Kidney (tissue), 14 donors: Measurements from ENCODE around the gene FBXO45. TPM values are rescaled to one million over a fixed set of nuclear protein-coding genes. Genes with fewer than 3 reads are reported as not detected.
"Not testable (repeated sequence)": the region's sequence is repeated elsewhere in the genome, so short reads cannot be mapped to it uniquely, and the experiment has no call there.

Experiments
- DNase-seq, 5 donors: peaks; one replicate each; pipeline ENCODE4 v3.0.0-alpha.2; 2013 to 2020
- FAIRE-seq: peaks from 2 replicates; lab custom pipeline; 2012; peaks lifted over from hg19 to GRCh38; lab: Jason Lieb, UNC
- H3K27ac ChIP-seq, 2 donors: one replicate each; pipeline ENCODE4 v1.7.0; 2013; ENCODE audit warnings: low read depth in 2 of 2, low read length in 2 of 2, inconsistent platforms in 1 of 2
- H3K27me3 ChIP-seq: one replicate; pipeline ENCODE4 v1.7.1; 2013; ENCODE audit warnings: low read length, inconsistent platforms; ENCODE audit not compliant: control insufficient read depth, insufficient read depth
- H3K36me3 ChIP-seq, 3 donors: one replicate each; pipeline versions ENCODE4 v1.7.0 to v1.7.1; 2013; ENCODE audit warnings: low read length in 3 of 3, control low read depth in 1 of 3, inconsistent platforms in 1 of 3; ENCODE audit not compliant: insufficient read depth in 3 of 3, control insufficient read depth in 2 of 3
- H3K4me1 ChIP-seq, 3 donors: one replicate each; pipeline versions ENCODE4 v1.7.0 to v1.7.1; 2013; ENCODE audit warnings: low read length in 3 of 3, inconsistent platforms in 1 of 3, low read depth in 1 of 3; ENCODE audit not compliant: control insufficient read depth in 2 of 3, insufficient read depth in 2 of 3
- H3K4me3 ChIP-seq, 3 donors: one replicate each; pipeline versions ENCODE4 v1.7.0 to v1.8.1; 2013; ENCODE audit warnings: low read length in 3 of 3, control low read depth in 1 of 3, inconsistent platforms in 1 of 3
- H3K9ac ChIP-seq, 3 donors: one replicate each; pipeline versions ENCODE4 v1.7.0 to v1.7.1; 2013; ENCODE audit warnings: low read length in 3 of 3, control low read depth in 1 of 3, inconsistent platforms in 1 of 3
- H3K9me3 ChIP-seq, 3 donors: one replicate each; pipeline versions ENCODE4 v1.7.0 to v1.7.1; 2013; ENCODE audit warnings: low read length in 3 of 3, control low read depth in 1 of 3, inconsistent platforms in 1 of 3; ENCODE audit not compliant: control insufficient read depth in 2 of 3, insufficient read depth in 1 of 3
- intact Hi-C: fragments of 100-400 bp; cut with DNase I; formaldehyde crosslinking; loops from one replicate; pipeline ENCODE4 v1.11.1; 2022
- polyA plus RNA-seq: library from polyadenylated mRNA; stranded (reverse); fragments of 350-450 nt; fragmentation: Illumina TruSeq; extraction: RNeasy Lipid Tissue Mini Kit (QIAGEN cat#74804); gene quantifications from one replicate; pipeline ENCODE4 v1.2.3, GENCODE V29; 2014; ENCODE audit warnings: low read depth, low replicate concordance; ENCODE audit not compliant: insufficient read depth
- total RNA-seq: library from RNA; stranded (reverse); fragmentation: NEBNext Ultra II Directional; extraction: Animal tissue kit (Norgen Biotek cat#: 25700); gene quantifications from one replicate; pipeline ENCODE4 v1.2.1, GENCODE V29; 2021
- TF ChIP-seq, protein P1 (sequence below): IDR thresholded peaks from 3 replicates; pipeline ENCODE4 v1.5.1; 2012; ENCODE audit warnings: mild to moderate bottlenecking, moderate library complexity, borderline replicate concordance; ENCODE audit not compliant: insufficient read depth; ENCODE audit errors: extremely low read depth
- donor health status: control.
- donor health status: control.
- donor health status: control.
- donor health status: control.
- donor health status: control.
- donor health status: DM: yes; HTN: yes; CAD: no.
- donor health status: Normal renal cell carcinoma (clear cell type).

FBXO45 gene
- total and polyA plus RNA-seq, 2 donors from 2014 or later, result 2.5 to 7.0 TPM

- Histone ChIP-seq H3K36me3 (no peaks in the 10 kb centered on the region), H3K27me3 (no peaks in the 10 kb centered on the region), H3K9me3 (peaks cover 1 to 28% (median 17%) of the 10 kb centered on the region in 3 donors), H3K9ac (no peak overlapping the region), H3K4me3 (no peak overlapping the region), H3K4me1 (no peaks in the 10 kb centered on the region), H3K27ac (no peak overlapping the region)
- intact Hi-C loops, result no loop called here
- DNase-seq (peak in 1 of 5 donors; percentile 7), FAIRE-seq (no peak)
- TF ChIP-seq, protein P1, sequence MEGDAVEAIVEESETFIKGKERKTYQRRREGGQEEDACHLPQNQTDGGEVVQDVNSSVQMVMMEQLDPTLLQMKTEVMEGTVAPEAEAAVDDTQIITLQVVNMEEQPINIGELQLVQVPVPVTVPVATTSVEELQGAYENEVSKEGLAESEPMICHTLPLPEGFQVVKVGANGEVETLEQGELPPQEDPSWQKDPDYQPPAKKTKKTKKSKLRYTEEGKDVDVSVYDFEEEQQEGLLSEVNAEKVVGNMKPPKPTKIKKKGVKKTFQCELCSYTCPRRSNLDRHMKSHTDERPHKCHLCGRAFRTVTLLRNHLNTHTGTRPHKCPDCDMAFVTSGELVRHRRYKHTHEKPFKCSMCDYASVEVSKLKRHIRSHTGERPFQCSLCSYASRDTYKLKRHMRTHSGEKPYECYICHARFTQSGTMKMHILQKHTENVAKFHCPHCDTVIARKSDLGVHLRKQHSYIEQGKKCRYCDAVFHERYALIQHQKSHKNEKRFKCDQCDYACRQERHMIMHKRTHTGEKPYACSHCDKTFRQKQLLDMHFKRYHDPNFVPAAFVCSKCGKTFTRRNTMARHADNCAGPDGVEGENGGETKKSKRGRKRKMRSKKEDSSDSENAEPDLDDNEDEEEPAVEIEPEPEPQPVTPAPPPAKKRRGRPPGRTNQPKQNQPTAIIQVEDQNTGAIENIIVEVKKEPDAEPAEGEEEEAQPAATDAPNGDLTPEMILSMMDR, result no peak
Observed at GRCh38 chr3:196519718-196520082, 48.8 kb upstream of the FBXO45 start.

- intact Hi-C loops, result not testable (repeated sequence)
Observed at GRCh38 chr3:196521291-196521690, 47.2 kb upstream of the FBXO45 start.

GRCh38 chr3:196523841-196524240 lies 44.6 kb upstream of the FBXO45 start:
- intact Hi-C loops, result no loop called here
- DNase-seq, result no peak
- Histone ChIP-seq H3K4me1 (no peaks in the 10 kb centered on the region), H3K27ac (no peak overlapping the region), H3K27me3 (no peaks in the 10 kb centered on the region), H3K4me3 (no peak overlapping the region), H3K9ac (no peak overlapping the region), H3K36me3 (no peaks in the 10 kb centered on the region), H3K9me3 (peaks cover 0 to 17% (median 13%) of the 10 kb centered on the region in 3 donors)
- FAIRE-seq, result no peak
- TF ChIP-seq, protein P1, result no peak

More at GRCh38 chr3:196521291-196521690, 47.2 kb upstream of the FBXO45 start:
- not testable (repeated sequence) for H3K27ac ChIP-seq, DNase-seq, FAIRE-seq, H3K27me3 ChIP-seq, H3K4me1 ChIP-seq, H3K9ac ChIP-seq, H3K36me3 ChIP-seq, H3K4me3 ChIP-seq
- H3K9me3 ChIP-seq, result peaks cover 1 to 28% (median 17%) of the 10 kb centered on the region in 3 donors

- intact Hi-C loops, result no loop called here
- Histone ChIP-seq H3K36me3 (no peaks in the 10 kb centered on the region), H3K27ac (no peak overlapping the region), H3K9ac (no peak overlapping the region), H3K9me3 (peaks cover 0 to 10% (median 7%) of the 10 kb centered on the region in 3 donors), H3K4me1 (no peaks in the 10 kb centered on the region), H3K27me3 (no peaks in the 10 kb centered on the region), H3K4me3 (no peak overlapping the region)
- FAIRE-seq, result no peak
- no peak for DNase-seq
- TF ChIP-seq, protein P1, result no peak
Observed at GRCh38 chr3:196524527-196524926, 43.9 kb upstream of the FBXO45 start.
